ENCODE data around the gene GABRG1. TPM values are rescaled to one million over a fixed set of nuclear protein-coding genes. Genes with fewer than 3 reads are reported as not detected.

The GABRG1 gene
- not detected for polyA plus RNA-seq (2013, experiment 1 of 2; ENCODE audit: insufficient read length)
- polyA plus RNA-seq (2013, experiment 2 of 2; ENCODE audit: insufficient read length) = not detected

DNA sequence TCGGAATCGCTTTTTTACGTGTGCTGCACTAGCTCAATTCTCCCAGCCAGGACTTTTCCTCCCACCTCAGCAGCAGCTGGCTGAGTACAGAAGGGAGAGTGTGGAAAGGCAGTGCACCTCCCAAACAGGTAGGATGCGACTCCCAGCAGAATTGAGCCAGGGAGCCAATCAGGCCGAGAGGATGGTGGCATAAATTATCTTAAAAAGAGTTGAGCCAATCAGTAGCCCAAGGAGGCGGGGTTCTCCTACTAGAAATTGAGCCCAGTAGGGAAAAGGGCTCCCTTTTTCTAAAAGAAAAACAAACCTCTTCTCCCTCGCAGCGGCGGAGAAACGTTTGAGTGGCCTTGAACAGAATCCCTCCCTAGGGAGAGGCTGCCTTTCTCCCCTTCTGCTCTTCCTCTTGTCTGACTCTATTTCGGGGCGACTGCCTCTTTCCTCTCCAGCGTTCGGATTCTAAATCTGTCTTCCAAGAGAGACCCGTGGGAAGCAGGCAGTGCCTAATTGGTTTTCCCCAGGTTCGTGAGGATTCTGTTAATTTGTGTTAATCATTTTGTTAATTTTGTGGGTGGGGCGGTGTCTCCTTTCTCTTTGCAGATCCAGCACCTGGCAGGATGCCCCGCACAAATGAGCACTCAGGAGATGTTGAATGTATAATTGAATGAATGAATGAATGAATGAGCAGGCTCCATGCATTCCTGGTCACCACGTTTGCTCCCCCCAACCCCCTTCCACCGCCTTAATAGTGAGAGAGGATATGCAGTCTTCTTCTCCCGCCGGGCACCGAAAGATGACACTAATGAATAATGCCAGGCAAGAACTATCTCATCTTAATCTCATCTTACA, at the start of gene GABRG1:
GABRG1 (minus strand) TSS at position 142 of the 843 bp plus-strand sequence; CDS start at position 1, 141 bp downstream.
- DNase-seq = no peak

DNA sequence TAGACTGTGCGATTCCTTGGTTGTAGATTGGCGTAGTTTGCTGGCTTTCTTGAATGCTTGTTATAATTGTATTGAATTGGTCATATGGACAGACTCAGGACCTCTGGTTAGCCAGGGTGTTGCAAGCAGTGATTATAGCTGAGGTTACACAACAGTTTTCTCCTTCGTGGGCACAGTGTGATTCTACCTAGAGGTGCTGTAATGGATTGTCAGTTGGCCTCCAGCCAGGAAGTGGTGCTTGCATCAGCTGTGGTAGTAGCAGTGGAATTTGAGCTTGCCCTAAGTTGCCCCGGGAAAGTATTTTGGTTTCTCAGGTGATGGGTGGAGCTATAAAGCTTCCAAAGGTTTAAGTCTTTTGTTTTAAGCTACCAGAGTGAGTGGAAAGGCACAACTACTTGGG, 23.1 kb upstream of the GABRG1 start:
- no peak for DNase-seq

DNA sequence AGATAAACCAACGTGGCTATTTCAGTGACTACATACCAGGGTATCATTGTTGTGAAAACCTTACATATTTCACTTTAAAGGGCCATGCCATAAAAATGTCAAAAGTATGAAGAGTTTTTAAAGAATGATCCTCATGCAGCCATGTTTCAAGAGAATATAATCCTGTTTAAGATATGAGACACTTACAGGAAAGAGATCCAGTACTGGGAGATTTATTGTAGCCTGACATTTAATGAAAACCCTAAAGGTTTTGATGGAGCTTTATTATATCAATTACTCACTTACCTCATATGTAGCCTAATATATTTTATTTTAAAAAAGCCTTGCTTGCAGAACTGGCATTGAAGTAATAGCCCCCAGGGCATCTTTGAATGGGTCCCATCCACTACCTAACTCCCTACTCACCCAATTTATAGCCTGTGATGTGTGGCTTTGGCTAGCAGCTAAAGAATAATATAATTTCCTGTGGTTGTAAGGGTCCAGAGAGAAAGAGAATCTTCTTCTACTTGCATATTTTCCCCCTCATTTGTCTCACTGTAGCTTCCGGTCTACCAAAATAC, 7.7 kb upstream of the GABRG1 start:
- DNase-seq = no peak

DNA sequence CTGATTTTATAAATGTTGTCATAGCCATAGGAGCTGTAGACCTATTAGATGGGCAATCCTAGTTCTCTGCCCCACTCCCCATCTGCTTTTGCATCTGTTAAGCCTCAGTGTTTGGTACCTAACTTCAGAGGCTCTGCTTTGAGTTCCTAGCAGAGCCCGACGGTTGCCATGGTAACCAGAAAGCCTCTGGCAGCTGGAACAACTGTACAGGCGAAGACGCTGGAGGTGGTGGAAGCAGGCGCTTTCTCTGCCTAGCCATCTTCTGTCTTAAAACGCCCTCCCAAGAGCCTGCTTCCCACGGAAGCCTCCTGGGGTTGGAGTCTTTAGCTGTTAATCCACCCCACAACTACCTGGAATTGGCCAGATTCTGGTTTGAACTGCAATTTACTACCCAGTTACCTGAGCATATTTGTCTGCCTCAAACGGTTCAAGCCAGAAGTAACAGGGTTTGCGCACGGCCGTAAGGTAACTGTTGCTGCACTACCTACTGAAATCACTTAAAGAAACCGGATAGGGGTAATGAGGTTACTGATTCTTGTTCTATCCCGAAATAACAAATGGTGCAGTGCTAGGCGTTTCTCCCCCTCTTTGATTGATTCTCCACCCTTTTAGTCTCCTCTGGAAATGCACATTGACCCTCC, 1.0 kb upstream of the GABRG1 start:
- DNase-seq = no peak

DNA sequence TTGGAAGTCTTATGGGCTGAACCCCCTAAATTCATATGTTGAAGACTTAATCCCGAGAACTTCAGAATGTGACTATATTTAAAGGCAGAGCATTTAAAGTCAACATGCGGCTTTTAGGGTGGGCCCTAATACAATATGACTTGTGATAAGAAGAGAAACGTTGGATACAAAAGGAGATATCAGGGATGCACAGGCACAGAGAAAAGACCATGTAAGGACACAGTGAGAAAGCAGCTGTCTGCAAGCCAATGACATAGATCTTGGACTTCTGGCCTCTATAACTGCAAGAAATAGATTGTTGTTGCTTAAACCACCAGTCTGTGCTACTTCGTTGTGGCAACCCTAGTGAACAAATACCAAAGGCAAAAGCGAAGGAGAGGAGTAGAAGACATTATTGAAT, 42.2 kb downstream of the GABRG1 start:
- no peak for DNase-seq

DNA sequence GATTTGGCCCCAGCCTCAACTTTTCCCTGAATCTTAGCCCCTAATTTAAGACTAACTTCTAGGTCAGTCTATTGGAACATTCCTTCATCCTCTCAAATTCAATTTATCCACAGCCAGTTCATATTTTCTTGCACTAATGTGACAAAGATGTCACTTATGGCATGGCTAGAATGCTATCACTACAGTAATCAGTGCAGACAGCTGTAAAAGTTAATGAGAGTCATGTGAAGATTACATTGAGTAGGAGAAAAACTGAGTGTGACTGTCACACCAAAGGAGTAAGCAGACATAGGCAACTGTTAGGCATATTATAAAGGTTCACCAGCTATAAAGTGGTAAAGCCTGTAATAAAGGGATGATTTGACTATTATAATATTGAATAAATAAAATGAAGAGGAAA, 42.6 kb downstream of the GABRG1 start:
- DNase-seq = no peak

DNA sequence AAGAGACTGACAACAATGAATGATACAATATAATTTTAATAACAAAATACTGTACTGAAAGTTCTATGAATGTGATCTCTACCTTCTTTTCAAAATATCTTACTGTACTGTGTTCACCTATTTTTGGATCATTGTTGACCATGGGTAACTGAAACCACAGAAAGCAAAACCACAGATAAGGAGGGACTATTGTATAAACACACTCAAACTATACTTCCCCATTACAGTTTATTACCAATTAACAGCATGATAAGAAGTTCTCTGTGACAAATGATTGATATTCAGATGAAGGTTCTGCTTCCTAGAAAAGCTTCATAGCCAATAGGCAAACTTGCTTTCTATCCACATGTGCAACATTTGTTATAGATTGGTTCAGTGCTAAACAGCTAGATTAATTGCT, 50.1 kb downstream of the GABRG1 start:
- DNase-seq = no peak

DNA sequence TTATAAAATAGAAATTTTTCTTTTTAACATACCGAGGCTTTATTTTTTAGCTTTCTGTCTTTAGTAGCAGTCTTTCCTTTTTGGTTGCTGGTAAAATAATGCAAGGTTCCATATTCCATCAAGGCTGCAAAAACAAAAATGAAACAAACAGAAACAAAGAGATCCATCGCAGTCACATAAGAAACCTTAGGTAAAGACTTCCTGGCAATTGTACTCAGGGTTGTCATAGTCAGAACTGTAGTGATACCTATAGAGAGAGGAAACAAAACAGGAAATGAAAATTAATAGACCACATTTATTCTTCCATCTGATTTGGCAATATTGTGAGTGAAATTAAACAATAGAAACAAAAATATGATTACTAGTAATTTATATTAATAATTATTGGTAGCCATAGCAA, 72.5 kb downstream of the GABRG1 start:
- DNase-seq = no peak

DNA sequence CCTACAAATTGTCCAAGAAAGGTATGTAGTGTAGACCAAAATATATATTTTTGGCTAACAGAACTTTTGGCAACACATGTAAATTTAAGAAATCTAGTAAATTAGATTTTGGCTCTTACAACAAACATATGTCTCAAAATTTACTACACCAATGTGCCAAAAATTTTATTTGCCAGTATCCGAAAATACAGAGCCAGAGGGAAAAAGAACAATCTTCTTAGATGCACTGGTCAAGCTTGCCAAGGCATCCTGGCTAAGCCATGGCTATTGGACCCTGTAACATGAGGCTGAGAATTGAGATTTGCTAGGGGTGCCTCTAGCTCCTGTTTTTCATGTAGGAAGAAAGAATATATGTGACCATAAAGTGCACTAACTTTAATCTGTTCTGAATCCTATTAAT, 91.8 kb downstream of the GABRG1 start:
- DNase-seq = no peak

DNA sequence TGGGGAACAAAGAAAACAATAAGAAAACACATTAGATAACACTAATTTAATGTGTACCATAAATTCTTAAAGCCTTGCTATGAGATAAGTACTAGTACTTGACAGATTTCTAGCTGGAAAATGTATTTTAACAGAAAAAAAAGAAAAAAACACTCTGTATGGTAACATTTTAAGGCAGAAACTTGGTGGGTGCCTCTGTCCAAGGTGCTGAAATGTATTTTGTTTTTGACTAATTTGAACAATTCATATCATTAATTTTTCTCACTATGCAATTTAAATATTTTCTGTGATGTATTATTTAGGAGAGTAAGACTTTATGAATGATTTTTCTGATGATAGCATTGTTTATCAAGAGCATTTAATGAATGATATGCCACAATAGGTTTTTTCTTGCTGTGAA, 107.5 kb downstream of the GABRG1 start:
- no peak for DNase-seq

DNA sequence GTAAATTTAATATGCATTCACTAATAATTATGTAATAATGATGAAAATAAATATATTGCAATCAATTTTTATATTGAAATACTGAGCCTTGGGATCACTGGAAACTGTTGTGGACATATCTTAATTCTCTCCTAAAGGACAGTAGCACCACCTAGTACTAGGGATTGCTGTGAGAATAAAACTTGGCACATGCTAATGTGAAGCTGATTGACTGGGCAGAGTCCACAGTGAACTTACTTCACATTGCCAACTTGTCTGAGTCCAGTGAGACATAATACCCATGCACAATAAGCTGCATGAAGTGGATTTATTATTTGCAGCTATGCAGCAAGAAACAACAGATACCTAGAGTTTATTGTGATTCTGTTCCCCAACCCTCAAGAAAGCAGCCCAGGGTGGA, 131.1 kb downstream of the GABRG1 start:
- no peak for DNase-seq

DNA sequence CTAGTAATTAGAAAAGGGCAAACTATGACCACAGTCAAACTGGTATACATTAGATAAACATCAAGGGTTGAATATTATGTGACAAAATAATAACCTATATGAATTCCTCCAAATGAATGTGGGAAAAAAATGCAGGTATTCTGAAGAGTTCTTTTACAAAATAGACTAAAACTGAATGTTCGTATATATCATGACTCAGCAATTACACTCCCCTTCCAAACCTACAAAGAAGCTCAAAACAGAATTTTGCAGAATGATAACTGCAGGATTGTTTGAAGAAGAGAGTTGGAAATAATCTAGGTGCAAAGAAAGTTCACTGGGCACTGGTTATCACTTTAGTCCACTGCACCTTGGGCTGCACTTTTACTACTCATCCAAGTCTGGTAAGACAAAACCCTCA, 134.1 kb downstream of the GABRG1 start:
- DNase-seq = no peak

DNA sequence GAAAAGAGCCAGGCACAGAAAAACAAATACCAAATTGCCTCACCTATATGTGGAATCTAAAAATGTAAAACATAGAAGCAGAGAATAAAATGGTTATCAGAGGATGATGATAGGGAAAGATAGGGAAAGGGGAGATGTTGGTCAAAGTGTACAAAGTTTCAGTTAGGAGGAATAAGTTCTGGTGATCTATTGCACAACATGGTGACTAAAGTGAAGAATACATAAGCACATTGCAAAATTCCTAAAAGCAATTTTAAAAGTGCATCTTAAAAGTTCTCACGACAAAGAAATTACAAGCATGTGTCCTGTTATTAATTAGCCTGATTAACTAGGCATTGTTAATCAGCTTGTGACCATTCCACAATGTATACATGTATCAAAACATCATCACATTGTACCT, 136.0 kb downstream of the GABRG1 start:
- DNase-seq = no peak

All from fibroblast of skin of back (primary cell).